Erythroblast (primary cell): ENCODE results near the gene SLC13A3.

ENCODE experiments used
- GATA1 ChIP-seq: IDR thresholded peaks from 2 replicates; pipeline ENCODE4 v1.6.1; 2011; ENCODE audit warnings: low read depth, mild to moderate bottlenecking, control low read depth, low read length, moderate library complexity
- POLR2A ChIP-seq: IDR thresholded peaks from 2 replicates; pipeline ENCODE4 v1.6.1; 2011; ENCODE audit warnings: mild to moderate bottlenecking, low read length

- TF ChIP-seq POLR2A: no peak
- TF ChIP-seq GATA1: no peak
Observed at GRCh38 chr20:46680684-46681031, 29.4 kb upstream of the SLC13A3 start.
